GM19025 (cell line): ENCODE results near the gene CNGB1.
"Not testable (repeated sequence)": the region's sequence is repeated elsewhere in the genome, so short reads cannot be mapped to it uniquely, and the experiment has no call there.

Experiments
- ATAC-seq: cut with Tn5 transposase; IDR thresholded peaks from one replicate; pipeline ENCODE4 v1.9.1; 2021; ENCODE audit warnings: mild to moderate bottlenecking, low read depth, moderate library complexity; ENCODE audit not compliant: unreplicated experiment

CNGB1 gene

DNA sequence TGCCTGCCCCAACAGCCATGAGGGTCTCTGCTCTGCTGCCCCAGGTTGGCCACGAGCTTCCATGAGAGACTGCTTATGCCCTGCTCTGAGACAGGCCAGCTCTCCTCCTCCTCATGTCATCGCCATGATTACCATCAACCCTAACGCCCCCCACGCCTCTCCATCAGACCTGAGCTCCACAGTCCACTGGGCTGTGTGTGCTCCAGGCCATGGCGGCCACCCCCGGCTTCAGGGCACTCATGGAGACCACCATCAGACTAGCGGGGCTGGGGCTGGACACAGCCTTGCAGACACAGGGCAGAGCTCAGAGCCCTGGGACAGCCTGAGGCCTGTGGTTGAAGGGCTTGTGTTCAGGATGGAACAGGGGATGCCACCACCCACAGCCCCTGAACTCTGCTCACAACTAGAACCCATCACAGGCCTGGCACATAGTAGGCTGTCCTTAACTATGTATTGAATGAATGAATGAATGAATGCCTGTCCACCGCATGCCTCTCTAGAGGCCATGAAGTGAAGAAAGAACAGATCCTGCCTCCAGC is 14.6 kb downstream of the CNGB1 start:
- ATAC-seq: no peak

DNA sequence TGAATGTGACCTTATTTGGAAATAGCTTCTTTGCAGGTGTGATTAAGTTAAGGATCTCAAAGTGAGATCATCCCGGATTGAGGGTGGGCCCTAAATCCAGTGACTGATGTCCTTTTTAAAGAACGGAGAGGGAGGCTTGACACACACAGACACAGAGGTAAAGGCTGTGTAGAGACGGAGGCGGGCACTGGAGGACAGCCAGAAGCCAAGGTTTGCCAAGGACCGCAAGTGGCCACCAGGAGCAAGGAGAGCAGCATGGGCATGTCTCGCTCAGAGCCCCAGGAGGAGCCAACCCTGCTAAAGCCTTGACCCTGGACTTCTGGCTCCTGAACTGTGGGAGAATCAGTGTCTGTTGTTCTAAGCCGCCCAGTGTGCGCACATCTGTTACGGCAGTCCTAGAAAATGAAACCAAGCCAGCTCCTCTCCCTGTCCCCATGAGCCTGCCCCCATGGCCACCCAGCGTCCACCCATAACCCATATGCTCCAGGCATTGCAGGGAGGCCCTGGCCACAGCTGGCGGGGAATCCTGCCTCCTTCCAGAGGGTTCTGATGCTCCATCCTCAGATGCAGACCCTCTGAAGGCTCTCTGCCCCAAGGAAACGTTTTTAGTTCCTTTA is 15.2 kb downstream of the CNGB1 start:
- no peak for ATAC-seq

DNA sequence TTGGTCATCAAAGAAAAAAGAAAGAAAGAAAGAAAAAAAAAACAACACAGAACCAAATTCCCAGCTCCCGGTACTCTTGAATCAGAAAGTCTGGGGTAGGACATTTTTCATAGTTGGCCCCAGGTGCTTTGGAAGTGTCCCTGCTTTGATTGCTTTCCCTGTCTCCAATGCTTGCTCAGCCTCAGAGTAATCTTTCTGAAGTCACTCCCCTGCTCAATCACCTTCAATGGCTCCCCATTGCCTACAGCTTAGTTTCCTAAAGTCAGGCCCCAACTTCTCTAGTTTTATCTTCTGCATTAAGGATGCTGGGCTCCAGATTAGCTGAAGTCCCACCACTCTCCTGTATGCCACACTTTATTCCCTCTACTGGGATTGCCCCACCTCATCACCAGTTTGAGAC is 17.1 kb downstream of the CNGB1 start:
- no peak for ATAC-seq

DNA sequence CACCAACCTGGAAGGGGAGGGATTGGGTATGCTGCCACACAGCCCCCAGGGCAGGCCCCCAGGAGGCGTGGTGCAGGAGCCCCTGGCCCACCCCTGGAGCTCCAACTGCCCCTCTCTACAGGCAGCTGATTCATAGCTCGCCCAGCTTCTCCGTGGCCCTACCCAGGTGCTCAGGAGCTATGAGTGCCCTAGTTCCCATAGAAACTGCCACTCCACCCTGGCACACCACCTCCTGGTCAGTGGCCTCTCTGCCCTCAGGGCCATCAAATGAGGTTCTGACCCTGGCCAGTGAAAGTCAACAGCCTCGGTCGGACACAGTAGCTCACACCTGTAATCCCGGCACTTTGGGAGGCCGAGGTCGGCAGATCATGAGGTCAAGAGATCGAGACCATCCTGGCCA is 18.0 kb downstream of the CNGB1 start:
- ATAC-seq: no peak

DNA sequence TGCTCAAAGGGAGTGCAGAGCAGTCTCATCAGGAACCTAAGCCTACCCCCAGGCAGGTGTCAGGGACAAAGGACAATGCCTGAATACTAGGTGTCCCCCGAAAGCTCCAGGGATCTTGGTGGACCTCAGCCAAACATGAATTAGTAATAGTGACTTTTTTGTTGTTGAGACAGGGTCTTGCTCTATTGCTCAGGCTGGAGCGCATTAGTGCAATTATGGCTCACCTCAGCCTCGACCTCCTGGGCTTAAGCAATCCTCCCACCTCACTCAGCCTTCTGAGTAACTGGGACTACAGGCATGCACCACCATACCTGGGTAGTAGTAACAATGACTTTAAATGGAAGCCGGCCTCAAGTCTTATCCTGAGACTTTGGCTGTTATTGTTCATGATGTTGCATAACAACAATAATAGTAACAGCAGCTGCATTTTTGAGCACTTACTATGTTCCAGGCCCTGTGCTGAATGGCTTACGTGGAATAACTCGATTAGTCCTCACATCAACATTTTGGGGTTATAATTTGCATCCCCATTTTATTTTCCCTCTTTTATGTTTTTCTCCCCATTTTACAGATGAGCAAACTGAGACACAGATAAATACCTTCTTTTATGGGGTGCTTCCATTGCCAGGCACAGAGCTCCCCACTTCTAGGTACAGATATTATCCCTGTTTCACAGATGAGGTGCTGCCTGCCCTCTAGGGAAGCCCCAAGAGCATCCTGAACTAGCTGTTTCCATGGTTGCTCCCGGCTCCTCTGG is 19.5 kb downstream of the CNGB1 start:
- ATAC-seq: no peak

DNA sequence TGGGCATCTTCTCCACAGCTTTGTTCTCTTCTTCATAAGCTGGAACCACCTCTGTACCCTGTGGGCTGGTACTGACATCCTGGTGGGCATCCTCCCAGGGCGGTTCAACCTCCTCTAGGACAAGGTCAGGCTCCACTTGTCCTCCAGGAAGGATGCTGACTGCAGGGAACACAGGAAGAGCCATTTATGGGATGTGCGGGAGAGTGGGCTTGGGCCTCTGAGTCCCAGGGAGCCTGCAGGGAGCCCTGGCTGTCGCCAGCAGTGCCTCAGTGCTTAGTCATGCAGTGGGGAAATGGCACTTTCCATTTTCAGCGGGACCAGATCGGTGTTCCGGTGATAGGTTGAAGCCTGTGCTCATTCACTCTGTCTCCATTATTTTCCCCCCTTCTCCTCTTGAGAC is 20.5 kb downstream of the CNGB1 start:
- no peak for ATAC-seq

DNA sequence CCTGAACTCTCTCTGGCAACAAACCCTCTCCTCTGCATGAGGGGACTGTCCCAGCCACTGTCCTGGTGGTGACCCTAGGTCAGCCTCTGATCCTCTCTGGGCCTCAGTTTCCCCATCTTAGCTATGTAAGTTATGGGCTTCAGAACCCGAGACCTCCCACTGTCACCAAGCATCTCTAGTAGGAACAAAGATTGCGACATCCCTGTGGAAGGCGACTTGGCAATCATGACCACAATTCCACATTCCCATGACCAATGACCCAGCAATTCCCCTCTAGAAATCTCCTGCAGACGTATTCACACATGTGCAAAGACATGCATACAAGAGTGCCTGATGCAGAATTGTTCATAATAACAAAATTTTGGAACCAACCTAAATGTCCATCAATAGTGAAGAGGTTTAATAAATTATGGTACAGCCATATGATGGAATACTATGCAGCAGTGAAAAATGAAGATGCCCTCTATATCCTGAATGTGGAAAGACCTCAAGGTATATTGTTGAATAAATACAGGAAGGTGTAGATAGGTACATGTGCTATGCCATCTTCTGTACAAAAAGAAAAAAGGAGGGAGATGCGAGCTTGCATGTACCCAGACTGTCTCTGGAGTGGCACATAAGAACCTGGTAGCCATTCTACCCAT is 21.2 kb downstream of the CNGB1 start:
- no peak for ATAC-seq

DNA sequence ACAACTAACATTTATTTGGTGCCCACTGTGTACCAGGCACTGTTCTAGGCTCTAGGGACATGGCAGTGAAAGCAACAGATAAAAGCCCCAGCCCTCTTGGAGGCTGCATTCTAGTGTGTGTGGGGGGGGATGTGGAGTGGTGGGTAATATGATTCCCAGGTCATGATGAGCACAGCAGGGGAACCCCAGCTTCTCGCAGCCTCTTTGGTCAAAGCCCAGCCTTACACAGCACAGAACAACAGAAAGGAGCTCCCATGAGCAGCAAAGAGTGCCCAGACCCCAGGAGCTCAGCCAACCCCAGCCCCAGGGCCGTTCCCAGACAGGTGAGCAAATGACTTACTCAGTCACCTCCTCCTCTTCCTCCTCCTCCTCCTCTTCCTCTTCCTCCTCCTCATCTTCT is 21.9 kb downstream of the CNGB1 start:
- no peak for ATAC-seq

DNA sequence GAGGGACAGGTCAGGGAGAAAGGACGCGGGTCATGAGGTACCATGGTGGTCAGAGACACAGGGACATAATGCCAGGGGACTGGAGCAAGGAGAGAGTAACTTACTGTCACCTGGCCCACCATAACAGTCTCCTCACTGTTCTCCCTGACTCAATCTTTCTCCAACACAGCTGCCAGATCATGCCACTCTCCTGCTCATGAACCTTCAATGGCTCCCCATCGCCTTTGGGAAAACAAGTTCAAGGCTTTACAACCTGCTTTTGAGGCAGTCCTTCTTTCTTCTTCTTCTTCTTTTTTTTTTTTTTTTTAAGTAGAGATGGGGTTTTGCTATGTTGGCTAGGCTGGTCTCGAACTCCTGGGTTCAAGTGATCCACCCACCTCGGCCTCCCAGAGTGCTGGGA is 22.9 kb downstream of the CNGB1 start:
- no peak for ATAC-seq

DNA sequence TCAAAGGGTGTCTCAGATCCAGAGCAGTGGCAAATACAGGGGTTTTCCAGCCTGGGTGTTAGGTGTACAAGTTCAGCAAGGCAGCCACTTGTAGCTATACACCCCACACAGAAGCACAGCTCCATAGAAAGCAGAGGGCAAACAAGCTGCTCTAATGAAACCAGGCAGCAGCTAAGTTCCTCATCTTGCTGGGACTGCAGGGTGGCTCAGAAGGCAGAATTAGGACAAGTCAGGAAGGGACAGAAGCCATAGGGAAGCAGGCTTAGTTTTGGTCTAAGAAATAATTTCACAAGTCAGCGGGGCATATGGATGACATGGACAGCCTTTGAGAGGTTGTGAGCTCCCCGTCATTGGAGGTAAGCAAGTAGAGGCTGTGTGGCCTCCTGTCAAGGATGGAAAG is 23.7 kb downstream of the CNGB1 start:
- no peak for ATAC-seq

DNA sequence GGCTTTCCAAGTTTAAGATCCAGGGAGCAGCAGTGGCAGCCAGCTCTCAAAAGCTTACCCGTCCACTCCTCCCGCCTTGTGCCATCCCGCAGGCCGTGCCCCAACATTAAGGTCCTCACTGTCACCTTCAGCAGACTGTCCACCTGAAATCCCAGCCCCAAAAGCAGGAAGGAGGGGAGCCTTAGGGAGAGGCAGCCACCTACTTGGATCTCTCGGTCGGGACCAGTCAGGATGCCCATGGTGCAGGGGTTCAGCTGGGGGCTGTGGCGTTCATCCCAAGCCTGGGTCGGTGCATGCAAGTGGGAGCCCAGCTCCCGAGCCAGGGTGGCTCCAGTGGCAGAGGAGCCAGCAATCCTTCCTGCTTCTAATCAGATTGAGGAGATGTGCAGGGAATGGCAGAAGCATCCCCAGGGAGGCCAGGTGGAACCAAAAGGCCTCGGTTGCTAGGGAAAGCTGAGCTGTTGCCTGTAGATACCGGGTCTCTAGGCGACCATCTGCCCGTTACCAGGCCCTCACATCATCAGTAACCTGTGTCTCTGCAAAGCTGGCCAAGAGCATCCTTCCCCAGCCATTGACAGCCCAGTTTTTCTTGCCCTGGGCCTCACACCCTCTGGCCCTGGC is 24.6 kb downstream of the CNGB1 start:
- no peak for ATAC-seq

DNA sequence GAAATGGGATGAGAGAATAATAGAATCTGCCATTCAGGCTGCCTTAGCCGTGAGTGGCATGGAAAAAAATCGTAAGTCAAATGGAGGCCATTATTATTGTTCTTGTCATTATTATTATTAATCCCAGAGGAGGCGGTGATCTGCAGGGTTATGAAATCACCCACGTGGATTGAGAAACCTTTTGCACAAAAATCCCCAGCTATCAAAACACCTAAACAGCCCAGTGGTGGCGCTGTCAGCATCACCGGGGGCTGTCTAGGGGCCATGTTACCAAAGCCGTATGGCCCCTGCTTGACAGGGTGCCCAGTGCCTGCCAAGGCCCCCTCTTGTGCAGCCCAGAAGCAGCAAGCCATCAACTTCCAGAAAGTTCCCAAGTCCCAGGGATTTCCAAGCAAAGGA is 25.2 kb downstream of the CNGB1 start:
- ATAC-seq: no peak

DNA sequence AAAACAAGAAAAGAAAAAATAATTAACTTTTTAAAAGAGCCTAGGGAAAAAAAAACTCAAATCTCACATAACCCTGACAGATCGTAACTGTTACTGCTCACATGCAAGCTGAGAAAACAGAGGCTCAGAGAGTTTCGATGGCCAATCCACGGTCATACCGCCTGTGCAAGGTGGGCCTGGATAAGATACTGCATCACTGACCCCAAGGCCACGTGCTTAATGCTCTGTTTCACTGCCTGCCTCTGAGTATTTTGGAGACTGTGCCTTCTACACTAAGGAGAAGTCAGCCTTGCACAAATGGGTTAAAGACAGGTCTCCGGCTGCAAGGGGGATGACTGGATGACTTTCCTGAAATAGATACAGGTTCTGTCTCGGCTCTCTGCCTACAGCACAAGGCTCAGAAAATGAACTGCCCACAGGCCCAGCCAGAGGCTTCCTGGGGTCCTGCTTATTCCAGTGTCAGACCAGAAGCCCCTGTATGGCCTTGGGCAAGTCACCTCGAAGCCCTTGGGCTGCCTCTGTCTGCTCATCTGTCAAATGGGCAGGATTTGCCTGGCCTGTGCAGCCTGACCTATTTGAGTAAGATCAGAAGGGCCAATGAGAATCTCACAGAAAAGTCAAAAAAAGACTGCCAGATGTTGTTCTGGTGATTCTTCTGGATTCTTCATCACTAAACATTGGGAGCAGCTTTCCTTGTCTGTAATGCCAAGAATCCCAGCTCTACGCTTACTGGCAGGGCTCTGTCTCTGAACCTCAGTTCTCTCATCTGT is 25.8 kb downstream of the CNGB1 start:
- ATAC-seq: no peak

DNA sequence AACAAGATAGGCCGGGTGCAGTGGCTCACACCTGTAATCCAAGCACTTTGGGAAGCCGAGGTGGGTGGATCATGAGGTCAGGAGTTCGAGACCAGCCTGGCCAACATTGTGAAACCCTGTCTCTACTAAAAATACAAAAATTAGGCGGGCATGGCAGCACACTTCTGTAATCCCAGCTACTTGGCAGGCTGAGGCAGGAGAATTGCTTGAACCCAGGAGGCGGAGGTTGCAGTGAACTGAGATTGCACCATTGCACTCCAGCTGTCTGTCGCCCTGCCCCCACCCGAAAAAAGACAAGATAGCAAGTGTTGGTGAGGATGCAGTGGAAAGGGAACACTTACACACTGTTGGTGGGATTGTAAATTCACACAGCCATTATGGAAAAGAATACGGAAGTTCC is 27.5 kb downstream of the CNGB1 start:
- ATAC-seq: not testable (repeated sequence)

DNA sequence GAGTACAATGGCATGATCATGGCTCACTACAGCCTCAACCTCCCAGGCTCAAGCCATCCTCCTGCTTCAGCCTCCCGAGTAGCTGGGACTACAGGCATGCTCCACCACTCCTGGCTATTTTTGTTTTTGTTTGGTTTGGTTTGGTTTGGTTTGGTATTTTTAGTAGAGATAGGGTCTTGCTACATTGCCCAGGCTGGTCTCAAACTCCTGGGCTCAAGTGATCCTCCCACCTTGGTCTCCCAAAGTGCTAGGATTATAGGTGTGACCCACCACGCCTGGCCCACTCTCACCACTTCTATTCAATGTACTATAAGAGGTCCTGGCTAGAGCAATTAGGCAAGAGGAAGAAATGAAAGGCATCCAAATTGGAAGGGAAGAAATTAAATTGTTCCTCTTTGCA is 29.0 kb downstream of the CNGB1 start:
- ATAC-seq: not testable (repeated sequence)

DNA sequence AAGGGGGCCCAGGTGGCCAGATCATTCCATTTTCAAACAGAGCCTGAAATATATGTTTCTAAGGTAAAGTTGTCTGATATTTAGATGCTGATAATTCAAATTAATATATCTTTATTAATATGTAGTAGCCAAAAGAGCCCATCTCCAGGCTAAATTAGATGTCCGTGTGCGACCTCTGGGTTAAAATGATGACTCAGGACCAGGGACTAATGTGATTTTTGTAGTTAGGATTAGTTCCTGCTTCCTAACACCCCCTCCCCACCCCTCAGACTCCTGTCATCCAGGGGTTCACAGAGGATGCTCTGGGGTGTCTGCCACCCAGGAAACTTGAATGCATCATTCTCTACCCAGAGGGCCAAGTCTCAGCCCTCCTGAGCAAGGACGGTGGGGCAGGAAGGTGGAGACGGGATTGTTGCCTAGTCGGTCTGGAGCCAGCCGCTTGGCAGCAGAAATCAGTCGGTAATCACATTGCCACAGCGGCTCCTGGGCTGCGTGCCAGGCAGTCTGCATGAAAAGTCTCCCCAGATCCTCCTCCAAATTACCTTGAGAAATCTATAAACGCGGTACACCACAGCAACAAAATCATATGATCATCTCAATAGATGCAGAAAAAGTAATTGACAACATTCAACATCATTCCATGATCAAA is 29.8 kb downstream of the CNGB1 start:
- ATAC-seq: no peak

DNA sequence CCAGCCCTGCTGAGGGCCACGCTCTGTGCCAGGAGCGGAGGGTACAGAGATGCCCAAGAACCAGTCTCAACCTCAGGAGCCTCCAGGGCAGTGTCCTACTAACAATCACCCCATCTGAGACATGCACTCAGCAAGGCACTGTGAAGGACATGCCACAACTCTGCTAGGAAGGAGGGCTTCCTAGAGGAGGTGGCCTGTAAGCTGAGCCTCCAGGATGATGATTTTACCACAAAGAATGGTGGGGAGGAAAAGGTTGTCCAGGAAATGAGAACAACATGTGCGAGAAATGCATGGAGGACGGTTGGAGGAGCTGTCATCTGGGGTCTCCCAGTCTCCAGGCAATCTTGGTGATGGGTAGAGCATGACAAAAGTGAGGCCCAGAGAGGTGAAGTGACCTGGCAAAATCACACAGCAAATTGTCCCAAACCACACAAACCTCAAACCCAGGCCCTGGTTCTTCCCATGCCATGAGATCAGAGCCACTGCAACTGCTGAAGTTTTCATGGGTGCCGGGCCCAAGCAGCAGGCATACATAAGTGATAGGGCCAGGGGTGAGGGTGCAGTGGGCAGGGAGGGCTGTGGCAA is 30.5 kb downstream of the CNGB1 start:
- no peak for ATAC-seq

DNA sequence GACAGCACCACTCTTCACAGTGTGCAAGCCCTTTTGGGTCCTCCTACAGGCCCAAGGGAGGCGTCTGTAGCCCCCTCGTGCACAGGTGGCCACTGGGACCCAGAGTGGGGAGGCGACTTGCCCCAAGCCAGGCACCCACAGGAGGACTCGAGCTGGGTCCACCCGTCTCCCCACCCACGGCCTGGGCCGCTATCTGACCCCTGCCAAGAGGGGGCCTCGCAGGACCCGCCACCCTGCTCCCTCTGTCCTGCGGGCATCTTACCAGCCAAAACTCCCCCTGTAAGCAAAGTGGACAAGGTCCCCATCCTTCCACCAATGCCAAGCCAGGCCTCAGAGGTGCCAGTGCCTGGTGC is 31.1 kb downstream of the CNGB1 start:
- ATAC-seq: no peak

DNA sequence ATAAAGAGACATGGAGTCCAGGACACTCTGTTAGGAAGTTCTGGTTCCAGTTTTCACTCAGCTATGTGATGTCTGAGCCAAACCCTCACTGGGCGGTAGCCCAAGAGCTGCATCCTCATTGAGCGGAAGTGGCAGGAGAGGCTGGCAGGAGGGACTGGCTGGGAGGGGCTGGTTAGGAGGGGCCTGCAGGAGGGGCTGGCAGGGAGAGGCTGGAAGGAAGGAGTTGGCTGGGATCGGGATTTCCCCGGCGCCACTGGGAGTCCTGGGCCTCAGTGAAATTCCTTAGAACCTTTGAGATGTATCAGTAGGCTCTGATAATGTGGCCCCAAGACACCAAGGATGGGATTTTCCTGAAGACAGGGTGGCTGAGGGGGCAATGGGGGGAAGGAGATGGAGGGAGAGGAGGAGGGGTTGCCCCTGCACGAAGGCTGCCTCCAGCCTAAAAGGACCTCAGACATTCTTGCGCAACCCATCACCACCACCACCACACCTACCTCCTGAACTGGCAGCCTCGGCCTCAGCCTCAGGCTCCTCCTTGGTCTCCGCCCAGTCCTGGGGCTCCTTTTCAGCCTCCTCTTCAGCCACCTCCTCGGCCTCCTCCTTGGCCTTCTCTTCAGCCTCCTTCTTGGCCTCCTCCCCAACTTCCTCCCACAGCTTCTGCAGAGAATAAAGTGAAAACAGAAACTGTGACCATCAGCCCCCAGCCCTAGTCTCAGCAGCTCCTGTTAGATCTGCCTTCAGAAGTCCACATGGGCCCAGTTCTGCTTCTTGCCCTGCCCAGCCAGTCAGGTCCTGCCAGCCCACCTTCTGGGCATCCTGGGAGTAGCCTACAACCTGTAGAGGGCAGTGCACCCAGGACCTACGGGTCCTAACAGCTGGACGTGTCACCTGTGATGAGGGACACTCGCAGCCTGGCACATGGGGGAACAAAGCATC is 31.7 kb downstream of the CNGB1 start:
- ATAC-seq: no peak
